Measurements from ENCODE around the gene AFF3. TPM values are rescaled to one million over a fixed set of nuclear protein-coding genes. Genes with fewer than 3 reads are reported as not detected.
A peak's percentile ranks its signal among the peaks of the same experiment; 100 is the strongest.

AFF3 gene
- total RNA-seq, 2 donors from 2014 or later, result 10.8 to 16.2 TPM

GRCh38 chr2:99707592-99707991 lies 434.8 kb downstream of the AFF3 start:
- TF ChIP-seq CTCF (IDR thresholded peaks at IDR 0.05), result no peak
- no peaks in the 10 kb centered on the region for H3K36me3 ChIP-seq
- DNase-seq (ENCODE audit: low spot score), result no peak
- H3K4me3 ChIP-seq, result no peak overlapping the region
- no peaks in the 10 kb centered on the region for H3K9me3 ChIP-seq
- no peaks in the 10 kb centered on the region for H3K27me3 ChIP-seq
- peak overlapping the region; percentile 62 to 82 for H3K27ac ChIP-seq
- peaks cover 0 to 78% of the 10 kb centered on the region in 2 donors for H3K4me1 ChIP-seq

- H3K9me3 ChIP-seq, result no peaks in the 10 kb centered on the region
- no peaks in the 10 kb centered on the region for H3K36me3 ChIP-seq
- H3K27ac ChIP-seq, result peak overlapping the region; percentile 62 to 82
- H3K27me3 ChIP-seq, result no peaks in the 10 kb centered on the region
- H3K4me3 ChIP-seq, result peak overlapping the region in 1 of 2 donors; percentile 13
- peaks cover 0 to 78% of the 10 kb centered on the region in 2 donors for H3K4me1 ChIP-seq
- no peak for TF ChIP-seq CTCF (IDR thresholded peaks at IDR 0.05)
- DNase-seq (ENCODE audit: low spot score), result no peak
Measured at GRCh38 chr2:99706735-99707134, 435.7 kb downstream of the AFF3 start.

GRCh38 chr2:99701503-99701902 lies 440.9 kb downstream of the AFF3 start:
- DNase-seq (ENCODE audit: low spot score), result peak; percentile 11
- peaks cover 0 to 61% of the 10 kb centered on the region in 2 donors for H3K4me1 ChIP-seq

GRCh38 chr2:99700482-99701398 lies 441.6 kb downstream of the AFF3 start:
- Histone ChIP-seq H3K27me3 (no peaks in the 10 kb centered on the region), H3K4me1 (peaks cover 0 to 60% of the 10 kb centered on the region in 2 donors), H3K4me3 (no peak overlapping the region), H3K36me3 (no peaks in the 10 kb centered on the region), H3K27ac (peak overlapping the region in 1 of 2 donors; percentile 14), H3K9me3 (no peaks in the 10 kb centered on the region)
- DNase-seq (ENCODE audit: low spot score), result peak; percentile 54
- no peak for TF ChIP-seq CTCF (IDR thresholded peaks at IDR 0.05)

More at GRCh38 chr2:99701503-99701902, 440.9 kb downstream of the AFF3 start:
- H3K27me3 ChIP-seq, result no peaks in the 10 kb centered on the region
- H3K9me3 ChIP-seq, result no peaks in the 10 kb centered on the region
- H3K27ac ChIP-seq, result no peak overlapping the region
- TF ChIP-seq CTCF (IDR thresholded peaks at IDR 0.05), result no peak
- H3K4me3 ChIP-seq, result no peak overlapping the region
- no peaks in the 10 kb centered on the region for H3K36me3 ChIP-seq

- Histone ChIP-seq H3K9me3 (no peaks in the 10 kb centered on the region), H3K4me1 (peaks cover 0 to 63% of the 10 kb centered on the region in 2 donors), H3K36me3 (no peaks in the 10 kb centered on the region), H3K27me3 (no peaks in the 10 kb centered on the region), H3K27ac (no peak overlapping the region), H3K4me3 (no peak overlapping the region)
- TF ChIP-seq CTCF (IDR thresholded peaks at IDR 0.05), result no peak
- DNase-seq (ENCODE audit: low spot score), result no peak
Measured at GRCh38 chr2:99698896-99699295, 443.5 kb downstream of the AFF3 start.
